DMS153 treated with DMSO at 0.1 percent for 48 hours (cell line): Measurements from ENCODE around the gene ID4.
"Not testable (repeated sequence)": the region's sequence is repeated elsewhere in the genome, so short reads cannot be mapped to it uniquely, and the experiment has no call there.

ENCODE experiments used
- DNase-seq: peaks from one replicate; lab custom pipeline; 2025; ENCODE audit not compliant: unreplicated experiment; lab: John Stamatoyannopoulos, UW

ID4 gene

GRCh38 chr6:19831358-19831757, 5.8 kb upstream of the ID4 start:
- DNase-seq: no peak

GRCh38 chr6:19833947-19834346, 3.2 kb upstream of the ID4 start:
- no peak for DNase-seq

GRCh38 chr6:19834858-19835257, 2.3 kb upstream of the ID4 start:
- DNase-seq: no peak

GRCh38 chr6:19835605-19836004, 1.6 kb upstream of the ID4 start:
- no peak for DNase-seq

GRCh38 chr6:19837511-19838441, 606 bp downstream of the ID4 start:
- no peak for DNase-seq

- DNase-seq: peak; percentile 85
Measured at GRCh38 chr6:19838442-19839236, 1.5 kb downstream of the ID4 start.

- no peak for DNase-seq
Measured at GRCh38 chr6:19839237-19839546, 2.0 kb downstream of the ID4 start.

GRCh38 chr6:19839788-19840187, 2.6 kb downstream of the ID4 start:
- DNase-seq: no peak

GRCh38 chr6:19841181-19841580, 4.0 kb downstream of the ID4 start:
- no peak for DNase-seq

- DNase-seq: no peak
Measured at GRCh38 chr6:19842030-19842615, 5.0 kb downstream of the ID4 start.

GRCh38 chr6:19844689-19845088, 7.5 kb downstream of the ID4 start:
- no peak for DNase-seq

GRCh38 chr6:19845266-19846041, 8.3 kb downstream of the ID4 start:
- DNase-seq: no peak

- DNase-seq: no peak
Measured at GRCh38 chr6:19848465-19849029, 11.4 kb downstream of the ID4 start.

- no peak for DNase-seq
Measured at GRCh38 chr6:19849196-19849595, 12.0 kb downstream of the ID4 start.

- no peak for DNase-seq
Measured at GRCh38 chr6:19849755-19850154, 12.6 kb downstream of the ID4 start.

GRCh38 chr6:19851241-19852089, 14.3 kb downstream of the ID4 start:
- peak; percentile 87 for DNase-seq

GRCh38 chr6:19852090-19852457, 14.9 kb downstream of the ID4 start:
- no peak for DNase-seq

- no peak for DNase-seq
Measured at GRCh38 chr6:19852927-19853326, 15.8 kb downstream of the ID4 start.

- not testable (repeated sequence) for DNase-seq
Measured at GRCh38 chr6:19854421-19855015, 17.3 kb downstream of the ID4 start.

- no peak for DNase-seq
Measured at GRCh38 chr6:19855536-19855935, 18.4 kb downstream of the ID4 start.
